ENCODE data around the gene PTPRQ.
A peak's percentile ranks its signal among the peaks of the same experiment; 100 is the strongest.

DNA sequence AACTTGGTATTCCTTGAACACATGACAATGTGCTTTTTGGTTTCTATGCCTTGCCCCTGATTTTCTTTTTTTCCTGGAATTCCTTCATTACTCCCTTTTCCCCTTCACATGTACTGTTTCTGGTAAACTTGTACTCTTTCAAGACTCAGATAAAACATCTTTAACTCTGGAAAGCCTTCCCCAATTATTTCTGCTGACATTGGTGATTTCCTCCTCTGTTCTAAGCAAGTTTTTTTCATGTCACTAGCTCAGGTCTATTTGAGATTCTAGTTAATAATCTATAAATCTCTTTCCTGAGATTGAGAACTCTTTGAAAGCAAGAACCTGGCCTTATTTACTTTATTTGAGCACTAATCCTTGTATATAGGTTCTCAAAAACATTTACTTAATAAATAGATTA, 24.0 kb upstream of the PTPRQ start:
- TF ChIP-seq MAFK (IDR thresholded peaks at IDR 0.05; ENCODE audit: partially characterized antibody) (peak; percentile 68), ZSCAN20 (CRISPR knock-in tag; IDR thresholded peaks at IDR 0.05) (no peak), CBX8 (IDR thresholded peaks at IDR 0.05) (no peak), POLR2A (IDR thresholded peaks at IDR 0.05; ENCODE audit: low read length) (no peak)
- TF ChIP-seq, protein P1, sequence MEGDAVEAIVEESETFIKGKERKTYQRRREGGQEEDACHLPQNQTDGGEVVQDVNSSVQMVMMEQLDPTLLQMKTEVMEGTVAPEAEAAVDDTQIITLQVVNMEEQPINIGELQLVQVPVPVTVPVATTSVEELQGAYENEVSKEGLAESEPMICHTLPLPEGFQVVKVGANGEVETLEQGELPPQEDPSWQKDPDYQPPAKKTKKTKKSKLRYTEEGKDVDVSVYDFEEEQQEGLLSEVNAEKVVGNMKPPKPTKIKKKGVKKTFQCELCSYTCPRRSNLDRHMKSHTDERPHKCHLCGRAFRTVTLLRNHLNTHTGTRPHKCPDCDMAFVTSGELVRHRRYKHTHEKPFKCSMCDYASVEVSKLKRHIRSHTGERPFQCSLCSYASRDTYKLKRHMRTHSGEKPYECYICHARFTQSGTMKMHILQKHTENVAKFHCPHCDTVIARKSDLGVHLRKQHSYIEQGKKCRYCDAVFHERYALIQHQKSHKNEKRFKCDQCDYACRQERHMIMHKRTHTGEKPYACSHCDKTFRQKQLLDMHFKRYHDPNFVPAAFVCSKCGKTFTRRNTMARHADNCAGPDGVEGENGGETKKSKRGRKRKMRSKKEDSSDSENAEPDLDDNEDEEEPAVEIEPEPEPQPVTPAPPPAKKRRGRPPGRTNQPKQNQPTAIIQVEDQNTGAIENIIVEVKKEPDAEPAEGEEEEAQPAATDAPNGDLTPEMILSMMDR (IDR thresholded peaks at IDR 0.05), result no peak
- TF ChIP-seq, protein P2, sequence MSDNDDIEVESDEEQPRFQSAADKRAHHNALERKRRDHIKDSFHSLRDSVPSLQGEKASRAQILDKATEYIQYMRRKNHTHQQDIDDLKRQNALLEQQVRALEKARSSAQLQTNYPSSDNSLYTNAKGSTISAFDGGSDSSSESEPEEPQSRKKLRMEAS (IDR thresholded peaks at IDR 0.05), result no peak
- TF ChIP-seq, protein P3, sequence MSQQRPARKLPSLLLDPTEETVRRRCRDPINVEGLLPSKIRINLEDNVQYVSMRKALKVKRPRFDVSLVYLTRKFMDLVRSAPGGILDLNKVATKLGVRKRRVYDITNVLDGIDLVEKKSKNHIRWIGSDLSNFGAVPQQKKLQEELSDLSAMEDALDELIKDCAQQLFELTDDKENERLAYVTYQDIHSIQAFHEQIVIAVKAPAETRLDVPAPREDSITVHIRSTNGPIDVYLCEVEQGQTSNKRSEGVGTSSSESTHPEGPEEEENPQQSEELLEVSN (IDR thresholded peaks at IDR 0.05; ENCODE audit: borderline replicate concordance, low read depth), result no peak
